ENCODE measurements around the gene PDZRN3. TPM values are rescaled to one million over a fixed set of nuclear protein-coding genes. Genes with fewer than 3 reads are reported as not detected.

Gene PDZRN3
- total RNA-seq, 4 donors from 2014 or later, result 25.3 to 152 (median 45.4) TPM

DNA sequence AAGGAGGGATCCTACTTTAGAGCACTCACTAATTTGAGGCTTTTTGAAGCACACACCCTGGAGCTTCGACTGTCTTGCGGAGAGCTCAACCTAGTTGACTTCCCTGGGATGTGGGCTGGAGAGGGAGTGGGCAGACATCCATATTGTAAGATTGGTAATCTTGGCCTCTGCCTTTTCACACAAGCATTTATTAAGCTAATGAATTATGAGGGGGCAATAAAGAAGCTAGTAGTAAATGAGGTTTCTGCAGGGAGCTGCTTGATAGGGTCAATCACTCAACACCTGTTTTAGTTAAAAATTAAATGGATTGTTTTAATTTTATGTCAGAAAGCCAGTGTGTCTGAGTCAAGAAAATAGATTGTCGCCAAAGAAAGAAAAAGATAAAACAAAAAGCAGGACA is 76.3 kb downstream of the PDZRN3 start:
- TF ChIP-seq, protein P1, sequence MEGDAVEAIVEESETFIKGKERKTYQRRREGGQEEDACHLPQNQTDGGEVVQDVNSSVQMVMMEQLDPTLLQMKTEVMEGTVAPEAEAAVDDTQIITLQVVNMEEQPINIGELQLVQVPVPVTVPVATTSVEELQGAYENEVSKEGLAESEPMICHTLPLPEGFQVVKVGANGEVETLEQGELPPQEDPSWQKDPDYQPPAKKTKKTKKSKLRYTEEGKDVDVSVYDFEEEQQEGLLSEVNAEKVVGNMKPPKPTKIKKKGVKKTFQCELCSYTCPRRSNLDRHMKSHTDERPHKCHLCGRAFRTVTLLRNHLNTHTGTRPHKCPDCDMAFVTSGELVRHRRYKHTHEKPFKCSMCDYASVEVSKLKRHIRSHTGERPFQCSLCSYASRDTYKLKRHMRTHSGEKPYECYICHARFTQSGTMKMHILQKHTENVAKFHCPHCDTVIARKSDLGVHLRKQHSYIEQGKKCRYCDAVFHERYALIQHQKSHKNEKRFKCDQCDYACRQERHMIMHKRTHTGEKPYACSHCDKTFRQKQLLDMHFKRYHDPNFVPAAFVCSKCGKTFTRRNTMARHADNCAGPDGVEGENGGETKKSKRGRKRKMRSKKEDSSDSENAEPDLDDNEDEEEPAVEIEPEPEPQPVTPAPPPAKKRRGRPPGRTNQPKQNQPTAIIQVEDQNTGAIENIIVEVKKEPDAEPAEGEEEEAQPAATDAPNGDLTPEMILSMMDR (IDR thresholded peaks at IDR 0.05; ENCODE audit: low read depth), result no peak

DNA sequence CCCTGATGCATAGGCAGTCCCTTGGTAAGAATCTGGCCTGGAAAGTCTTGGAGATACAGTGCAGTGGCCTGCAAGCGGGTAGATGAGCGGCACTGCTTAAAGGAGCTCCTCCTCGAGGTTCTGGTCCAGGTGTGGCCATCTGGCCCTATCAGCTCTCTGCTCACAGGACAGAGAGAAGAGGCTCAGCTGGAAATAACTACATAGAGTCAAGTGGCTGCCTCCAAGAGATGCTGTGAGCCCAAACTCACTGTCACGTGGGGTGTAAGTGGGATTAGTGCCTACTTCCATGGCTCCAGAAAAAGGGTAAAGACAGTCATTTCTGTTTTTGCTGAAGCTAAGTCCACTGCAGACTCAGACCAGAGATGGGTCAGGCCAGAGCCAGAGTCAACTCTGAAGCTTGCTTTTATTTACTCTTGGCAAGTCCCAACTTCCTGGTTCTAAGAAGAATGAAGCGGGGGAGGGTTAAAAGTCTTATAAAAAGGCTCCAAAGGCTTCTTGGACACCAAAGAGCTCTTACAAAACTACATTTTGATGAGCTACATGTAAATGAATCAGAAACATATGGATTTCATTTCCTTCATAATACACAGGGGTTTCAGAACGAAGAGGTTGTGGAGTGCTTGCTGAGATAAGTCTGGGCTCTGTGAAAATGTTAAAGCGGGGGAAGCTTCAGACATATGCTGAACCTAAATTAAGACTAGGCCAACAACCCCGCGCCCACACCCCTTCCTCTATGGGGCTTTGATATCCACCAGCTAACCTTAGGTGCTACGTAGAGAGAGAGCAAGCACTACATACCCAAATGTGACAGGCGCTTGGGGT is 77.1 kb downstream of the PDZRN3 start:
- TF ChIP-seq, protein P1 (IDR thresholded peaks at IDR 0.05; ENCODE audit: low read depth), result no peak

GRCh38 chr3:73546961-73547360 is 77.8 kb downstream of the PDZRN3 start:
- TF ChIP-seq, protein P1 (IDR thresholded peaks at IDR 0.05; ENCODE audit: low read depth), result no peak

GRCh38 chr3:73543412-73543811 is 81.3 kb downstream of the PDZRN3 start:
- TF ChIP-seq, protein P1 (IDR thresholded peaks at IDR 0.05; ENCODE audit: low read depth), result no peak

GRCh38 chr3:73542136-73542535 is 82.6 kb downstream of the PDZRN3 start:
- TF ChIP-seq, protein P1 (IDR thresholded peaks at IDR 0.05; ENCODE audit: low read depth), result no peak

DNA sequence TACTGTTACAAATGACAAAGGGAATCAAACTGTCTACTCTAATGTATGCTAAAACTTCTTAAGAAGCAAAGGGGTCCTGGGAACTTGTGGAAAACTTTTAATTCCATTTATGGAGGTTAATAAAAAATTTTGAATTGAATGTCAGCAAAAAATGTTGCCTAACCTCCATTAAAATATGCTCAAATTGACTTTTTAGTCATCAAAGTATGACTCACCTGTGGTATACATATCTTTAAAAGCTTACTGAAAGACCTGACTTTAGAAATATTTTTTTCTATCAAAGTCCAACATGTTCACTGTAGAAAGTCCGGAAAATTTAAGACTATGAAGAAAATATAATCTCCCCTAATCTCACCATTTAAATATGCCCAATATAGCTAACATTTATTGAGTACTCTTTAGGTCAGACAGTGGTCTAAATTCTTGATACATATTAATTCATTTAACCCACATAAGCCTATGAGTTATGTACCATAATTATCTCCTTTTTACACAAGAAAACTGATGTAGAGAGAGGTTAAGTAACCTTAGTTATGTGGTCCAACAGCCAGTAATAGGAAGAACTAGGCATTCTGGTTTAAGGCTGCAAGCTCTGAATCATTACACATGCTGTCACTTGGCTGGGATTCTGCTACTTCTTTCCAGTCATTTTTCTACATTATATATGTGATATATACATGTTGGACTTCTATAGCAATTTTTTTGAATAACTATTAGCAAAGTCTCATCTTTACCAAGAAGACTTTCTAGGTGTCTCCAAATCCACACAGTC is 83.6 kb downstream of the PDZRN3 start:
- TF ChIP-seq, protein P1 (IDR thresholded peaks at IDR 0.05; ENCODE audit: low read depth), result no peak

GRCh38 chr3:73538486-73538885 is 86.3 kb downstream of the PDZRN3 start:
- TF ChIP-seq, protein P1 (IDR thresholded peaks at IDR 0.05; ENCODE audit: low read depth), result no peak
